Esophagus (tissue), 2 donors: ENCODE data around the gene INKA1. TPM values are rescaled to one million over a fixed set of nuclear protein-coding genes. Genes with fewer than 3 reads are reported as not detected.

Experiments used
- H3K27ac ChIP-seq, 2 donors: one replicate each; pipeline ENCODE4 v1.5.1; 2013; ENCODE audit warnings: low read depth in 2 of 2, mild to moderate bottlenecking in 2 of 2, inconsistent platforms in 1 of 2, low read length in 1 of 2, moderate library complexity in 1 of 2
- H3K27me3 ChIP-seq, 2 donors: one replicate each; pipeline ENCODE4 v1.6.1; 2013; ENCODE audit warnings: low read length in 2 of 2, control low read depth in 1 of 2, mild to moderate bottlenecking in 1 of 2; ENCODE audit not compliant: insufficient read depth in 2 of 2, control insufficient read depth in 1 of 2
- H3K36me3 ChIP-seq, 2 donors: one replicate each; pipeline ENCODE4 v1.6.1; 2013; ENCODE audit warnings: low read length in 1 of 2; ENCODE audit not compliant: control insufficient read depth in 2 of 2, insufficient read depth in 2 of 2
- H3K4me1 ChIP-seq, 2 donors: one replicate each; pipeline ENCODE4 v1.6.1; 2013; ENCODE audit warnings: low read length in 1 of 2; ENCODE audit not compliant: control insufficient read depth in 2 of 2, insufficient read depth in 2 of 2
- H3K4me3 ChIP-seq, 2 donors: one replicate each; pipeline ENCODE4 v1.5.1; 2013; ENCODE audit warnings: low read length in 2 of 2, mild to moderate bottlenecking in 2 of 2, low read depth in 1 of 2, moderate library complexity in 1 of 2
- H3K9me3 ChIP-seq, 2 donors: one replicate each; pipeline ENCODE4 v1.6.1; 2013; ENCODE audit warnings: mild to moderate bottlenecking in 2 of 2, low read depth in 1 of 2, low read length in 1 of 2, moderate library complexity in 1 of 2; ENCODE audit not compliant: control insufficient read depth in 2 of 2, insufficient read depth in 1 of 2
- WGBS, 2 donors: extraction: QIAGEN DNeasy Blood & Tissue Kit; methylation state at CpG; one replicate each; pipeline ENCODE4 v1.1.7; 2013; 5-methylcytosine and 5-hydroxymethylcytosine counted together
- polyA plus RNA-seq, 2 donors: library from polyadenylated mRNA; stranded (reverse); fragments of 200-250 nt; gene quantifications; one replicate each; pipeline ENCODE4 v1.2.3, GENCODE V29; 2013
- donor health status: healthy with polysubstance abuse.
- donor health status: Bipolar disorder and iron deficiency.

The INKA1 gene
- polyA plus RNA-seq, result 10 to 100 TPM; 26.3 to 28.4 TPM

- peak within 1 kb of the TSS; percentile 66 to 75 for H3K4me3 ChIP-seq
- peak within 1 kb of the TSS; percentile 94 to 97 for H3K27ac ChIP-seq
- H3K4me1 ChIP-seq, result peaks cover 12 to 46% of the 10 kb centered on the region in 2 donors
- peaks cover 0 to 4% of the 10 kb centered on the region in 2 donors for H3K36me3 ChIP-seq
- H3K27me3 ChIP-seq, result no peaks in the 10 kb centered on the region
- H3K9me3 ChIP-seq, result no peaks in the 10 kb centered on the region
- WGBS, 2 donors, result 1% methylated on average over 69 to 71 of the region's 71 CpGs
Observed at GRCh38 chr3:49802719-49803464, at the start of gene INKA1. INKA1 (plus strand) TSS chr3:49803261; CDS start chr3:49803393, 132 bp downstream.

- no peak overlapping the region for H3K27ac ChIP-seq
- 81 to 89% methylated on average over 1 of the region's 1 CpG for WGBS, 2 donors
- H3K9me3 ChIP-seq, result no peaks in the 10 kb centered on the region
- no peaks in the 10 kb centered on the region for H3K4me1 ChIP-seq
- no peak overlapping the region for H3K4me3 ChIP-seq
- H3K27me3 ChIP-seq, result no peaks in the 10 kb centered on the region
- H3K36me3 ChIP-seq, result no peaks in the 10 kb centered on the region
Observed at GRCh38 chr3:49754536-49754935, 48.5 kb upstream of the INKA1 start.

- no peak overlapping the region for H3K27ac ChIP-seq
- no peaks in the 10 kb centered on the region for H3K36me3 ChIP-seq
- WGBS, 2 donors, result 73 to 81% methylated on average over 1 of the region's 1 CpG
- no peaks in the 10 kb centered on the region for H3K27me3 ChIP-seq
- H3K9me3 ChIP-seq, result no peaks in the 10 kb centered on the region
- H3K4me3 ChIP-seq, result no peak overlapping the region
- no peaks in the 10 kb centered on the region for H3K4me1 ChIP-seq
Observed at GRCh38 chr3:49756036-49756435, 47.0 kb upstream of the INKA1 start.

GRCh38 chr3:49757197-49757596 is 45.9 kb upstream of the INKA1 start:
- WGBS, 2 donors, result 65 to 73% methylated on average over 2 of the region's 2 CpGs
- no peak overlapping the region for H3K27ac ChIP-seq
- H3K27me3 ChIP-seq, result no peaks in the 10 kb centered on the region
- H3K36me3 ChIP-seq, result no peaks in the 10 kb centered on the region
- H3K4me3 ChIP-seq, result no peak overlapping the region
- H3K4me1 ChIP-seq, result no peaks in the 10 kb centered on the region
- H3K9me3 ChIP-seq, result no peaks in the 10 kb centered on the region

GRCh38 chr3:49759226-49759625 is 43.8 kb upstream of the INKA1 start:
- Histone ChIP-seq H3K27ac (no peak overlapping the region), H3K9me3 (no peaks in the 10 kb centered on the region)
- WGBS, 2 donors, result 37 to 41% methylated on average over 1 of the region's 1 CpG

GRCh38 chr3:49761661-49762060 is 41.4 kb upstream of the INKA1 start:
- Histone ChIP-seq H3K4me1 (no peaks in the 10 kb centered on the region), H3K36me3 (no peaks in the 10 kb centered on the region), H3K27me3 (no peaks in the 10 kb centered on the region), H3K9me3 (no peaks in the 10 kb centered on the region), H3K4me3 (no peak overlapping the region), H3K27ac (no peak overlapping the region)
- WGBS, 2 donors, result 90 to 94% methylated on average over 3 of the region's 3 CpGs

More at GRCh38 chr3:49759226-49759625, 43.8 kb upstream of the INKA1 start:
- H3K4me3 ChIP-seq, result no peak overlapping the region
- H3K36me3 ChIP-seq, result no peaks in the 10 kb centered on the region
- H3K27me3 ChIP-seq, result no peaks in the 10 kb centered on the region
- no peaks in the 10 kb centered on the region for H3K4me1 ChIP-seq

- no peaks in the 10 kb centered on the region for H3K36me3 ChIP-seq
- 97 to 99% methylated on average over 4 of the region's 4 CpGs for WGBS, 2 donors
- H3K27ac ChIP-seq, result no peak overlapping the region
Observed at GRCh38 chr3:49763981-49764380, 39.1 kb upstream of the INKA1 start.

GRCh38 chr3:49769286-49769915 is 33.7 kb upstream of the INKA1 start:
- Histone ChIP-seq H3K4me3 (no peak overlapping the region), H3K27ac (no peak overlapping the region), H3K36me3 (peaks cover 0 to 3% of the 10 kb centered on the region in 2 donors), H3K27me3 (no peaks in the 10 kb centered on the region), H3K9me3 (no peaks in the 10 kb centered on the region), H3K4me1 (no peaks in the 10 kb centered on the region)
- 80 to 93% methylated on average over 3 of the region's 3 CpGs for WGBS, 2 donors

More at GRCh38 chr3:49763981-49764380, 39.1 kb upstream of the INKA1 start:
- H3K4me3 ChIP-seq, result no peak overlapping the region
- no peaks in the 10 kb centered on the region for H3K9me3 ChIP-seq
- H3K4me1 ChIP-seq, result no peaks in the 10 kb centered on the region
- no peaks in the 10 kb centered on the region for H3K27me3 ChIP-seq

GRCh38 chr3:49769926-49770325 is 33.1 kb upstream of the INKA1 start:
- Histone ChIP-seq H3K36me3 (peaks cover 0 to 3% of the 10 kb centered on the region in 2 donors), H3K9me3 (no peaks in the 10 kb centered on the region), H3K4me3 (no peak overlapping the region), H3K27me3 (no peaks in the 10 kb centered on the region), H3K4me1 (no peaks in the 10 kb centered on the region), H3K27ac (no peak overlapping the region)
